H9 (cell line): ENCODE results near the gene FHOD3. TPM values are rescaled to one million over a fixed set of nuclear protein-coding genes. Genes with fewer than 3 reads are reported as not detected.

Experiments used
- DNase-seq: peaks from one replicate; pipeline ENCODE4 v3.0.0-alpha.2; 2017
- H2AFZ ChIP-seq: one replicate; pipeline ENCODE4 v1.6.1; 2013; ENCODE audit warnings: mild to moderate bottlenecking, low read length, control low read depth, moderate library complexity
- H2AK5ac ChIP-seq: 2 replicates; pipeline ENCODE4 v1.6.1; 2013; ENCODE audit warnings: low read length, control low read depth, mixed read lengths; ENCODE audit not compliant: insufficient read length
- H2BK120ac ChIP-seq: one replicate; pipeline ENCODE4 v1.6.1; 2013; ENCODE audit warnings: low read depth, mild to moderate bottlenecking, low read length, control low read depth, inconsistent platforms; ENCODE audit not compliant: poor library complexity, severe bottlenecking
- H2BK12ac ChIP-seq: 2 replicates; pipeline ENCODE4 v1.6.1; 2013; ENCODE audit warnings: low read length, control low read depth, mixed read lengths, low read depth; ENCODE audit not compliant: insufficient read length
- H2BK15ac ChIP-seq: 2 replicates; pipeline ENCODE4 v1.6.1; 2013; ENCODE audit warnings: low read depth, low read length, control low read depth
- H2BK20ac ChIP-seq: one replicate; pipeline ENCODE4 v1.6.1; 2013; ENCODE audit warnings: low read depth, mild to moderate bottlenecking, low read length, control low read depth, inconsistent platforms; ENCODE audit not compliant: poor library complexity, severe bottlenecking
- H2BK5ac ChIP-seq: 2 replicates; pipeline ENCODE4 v1.6.1; 2013; ENCODE audit warnings: low read length, control low read depth, mixed read lengths; ENCODE audit not compliant: insufficient read length
- H3K14ac ChIP-seq: 2 replicates; pipeline ENCODE4 v1.6.1; 2013; ENCODE audit warnings: low read length, control low read depth; ENCODE audit not compliant: insufficient read depth
- H3K18ac ChIP-seq: 2 replicates; pipeline ENCODE4 v1.6.1; 2013; ENCODE audit warnings: low read depth, mild to moderate bottlenecking, mixed read lengths, low read length, control low read depth; ENCODE audit not compliant: insufficient read length
- H3K23ac ChIP-seq: 2 replicates; pipeline ENCODE4 v1.6.1; 2013; ENCODE audit warnings: low read length, control low read depth, mixed read lengths, low read depth; ENCODE audit not compliant: insufficient read length
- H3K23me2 ChIP-seq: 2 replicates; pipeline ENCODE4 v1.6.1; 2013; ENCODE audit warnings: low read depth, mild to moderate bottlenecking, mixed read lengths, low read length, control low read depth; ENCODE audit not compliant: insufficient read length, poor library complexity, severe bottlenecking
- H3K27ac ChIP-seq: 2 replicates; pipeline ENCODE4 v1.5.1; 2013; ENCODE audit warnings: low read length, control low read depth, mixed read lengths, low read depth; ENCODE audit not compliant: insufficient read length
- H3K27me3 ChIP-seq: 2 replicates; pipeline ENCODE4 v1.6.1; 2013; ENCODE audit warnings: low read length, control low read depth, inconsistent platforms; ENCODE audit not compliant: insufficient read depth
- H3K4ac ChIP-seq: 2 replicates; pipeline ENCODE4 v1.6.1; 2013; ENCODE audit warnings: low read depth, mild to moderate bottlenecking, control low read depth, inconsistent platforms, low read length, moderate library complexity
- H3K4me1 ChIP-seq: 2 replicates; pipeline ENCODE4 v1.6.1; 2013; ENCODE audit warnings: low read length, control low read depth, inconsistent platforms; ENCODE audit not compliant: insufficient read depth
- H3K4me2 ChIP-seq: 2 replicates; pipeline ENCODE4 v1.6.1; 2013; ENCODE audit warnings: low read length, control low read depth, mixed read lengths; ENCODE audit not compliant: insufficient read length, insufficient read depth
- H3K56ac ChIP-seq: 2 replicates; pipeline ENCODE4 v1.6.1; 2013; ENCODE audit warnings: low read depth, mild to moderate bottlenecking, mixed read lengths, low read length, control low read depth; ENCODE audit not compliant: insufficient read length
- H3K79me1 ChIP-seq: 2 replicates; pipeline ENCODE4 v1.6.1; 2013; ENCODE audit warnings: low read depth, mild to moderate bottlenecking, moderate library complexity, low read length, control low read depth, inconsistent platforms; ENCODE audit not compliant: insufficient read depth, poor library complexity, severe bottlenecking
- H3K79me2 ChIP-seq: 2 replicates; pipeline ENCODE4 v1.6.1; 2013; ENCODE audit warnings: low read length, control low read depth, inconsistent platforms; ENCODE audit not compliant: insufficient read depth
- H3K9ac ChIP-seq: 2 replicates; pipeline ENCODE4 v1.6.1; 2013; ENCODE audit warnings: low read length, control low read depth, mixed read lengths; ENCODE audit not compliant: insufficient read length; ENCODE audit errors: extremely low read depth
- H3K9me3 ChIP-seq: one replicate; pipeline ENCODE4 v1.6.1; 2013; ENCODE audit warnings: low read depth, low read length, inconsistent platforms; ENCODE audit not compliant: control insufficient read depth
- H3T11ph ChIP-seq: one replicate; pipeline ENCODE4 v1.6.1; 2013; ENCODE audit warnings: mild to moderate bottlenecking, low read length, control low read depth, inconsistent platforms
- H4K20me1 ChIP-seq: one replicate; pipeline ENCODE4 v1.6.1; 2013; ENCODE audit not compliant: control insufficient read depth, insufficient read length, insufficient read depth
- H4K5ac ChIP-seq: 2 replicates; pipeline ENCODE4 v1.6.1; 2013; ENCODE audit warnings: low read depth, mild to moderate bottlenecking, mixed read lengths, low read length, control low read depth; ENCODE audit not compliant: insufficient read length
- H4K8ac ChIP-seq: replicated peaks from 2 replicates; pipeline ENCODE4 v1.6.1; 2013; ENCODE audit warnings: low read length, control low read depth, mixed read lengths, low read depth; ENCODE audit not compliant: insufficient read length
- H4K91ac ChIP-seq: 2 replicates; pipeline ENCODE4 v1.6.1; 2013; ENCODE audit warnings: low read depth, mild to moderate bottlenecking, moderate library complexity, mixed read lengths, low read length, control low read depth; ENCODE audit not compliant: insufficient read length
- H3K27ac Mint-ChIP-seq, 3 experiments: 2 replicates in 2 of 3; 3 replicates in 1 of 3; pipeline ENCODE4 v1.8.0; 2020 to 2021; ENCODE audit warnings: mixed read lengths in 3 of 3, mild to moderate bottlenecking in 1 of 3, moderate library complexity in 1 of 3
- H3K27me3 Mint-ChIP-seq: 2 replicates; pipeline ENCODE4 v1.8.0; 2021; ENCODE audit warnings: low read depth, mild to moderate bottlenecking, moderate library complexity, mixed read lengths
- H3K36me3 Mint-ChIP-seq, 3 experiments: 2 replicates in 2 of 3; 3 replicates in 1 of 3; pipeline ENCODE4 v1.8.0; 2020 to 2021; ENCODE audit warnings: low read depth in 3 of 3, mixed read lengths in 3 of 3; ENCODE audit not compliant: insufficient read depth in 1 of 3
- H3K4me1 Mint-ChIP-seq, 2 experiments: 2 replicates each; pipeline ENCODE4 v1.8.0; 2020; ENCODE audit warnings: mixed read lengths in 2 of 2
- H3K4me3 Mint-ChIP-seq, 2 experiments: 2 replicates in 1 of 2; 3 replicates in 1 of 2; pipeline ENCODE4 v1.8.0; 2020 to 2021; ENCODE audit warnings: mild to moderate bottlenecking in 2 of 2, mixed read lengths in 2 of 2, moderate library complexity in 1 of 2
- H3K9me3 Mint-ChIP-seq, 2 experiments: 2 replicates in 1 of 2; 3 replicates in 1 of 2; pipeline ENCODE4 v1.8.0; 2020; ENCODE audit warnings: mild to moderate bottlenecking in 2 of 2, mixed read lengths in 2 of 2, moderate library complexity in 1 of 2
- CTCF ChIP-seq: fragments of 200-600 bp; sonication (generic); conservative IDR thresholded peaks from 3 replicates; pipeline ENCODE4 v1.8.0; 2021; ENCODE audit warnings: antibody characterized with exemption, mild to moderate bottlenecking
- WGBS: extraction: QIAGEN DNeasy Blood & Tissue Kit; methylation state at CpG from one replicate; pipeline ENCODE4 v1.1.7; 2013; ENCODE audit warnings: missing lambda C conversion rate, low lambda C conversion rate, mixed read lengths; ENCODE audit not compliant: insufficient read length; ENCODE audit errors: extremely low coverage; 5-methylcytosine and 5-hydroxymethylcytosine counted together
- total RNA-seq: library from RNA; stranded (reverse); gene quantifications from 2 replicates; pipeline ENCODE4 v1.2.1, GENCODE V29; 2021

Gene FHOD3
- total RNA-seq, 1 experiment from 2014 or later = 8.0 TPM

DNA sequence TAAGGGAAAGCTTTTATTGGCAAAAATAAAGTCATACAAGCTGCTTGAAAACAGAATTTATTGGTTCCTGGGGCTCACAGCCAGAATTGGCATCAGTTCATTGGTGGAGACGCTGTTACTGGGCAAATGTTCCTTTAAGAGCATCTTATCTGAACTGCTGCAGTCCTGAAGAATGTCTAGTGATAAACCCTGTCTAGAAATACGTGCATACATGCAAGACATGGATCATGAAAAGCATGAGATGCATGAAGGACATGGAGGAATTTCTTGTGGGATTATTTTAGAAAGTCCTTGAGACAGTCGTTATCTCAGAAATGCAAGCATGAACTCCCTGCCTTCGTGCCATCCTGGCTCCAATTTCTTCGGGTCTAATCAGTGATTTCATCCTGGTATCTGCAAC is 32.5 kb upstream of the FHOD3 start:
- WGBS = no CpG with 5 or more reads among the region's 5 CpGs

More for the DNA sequence above, 32.5 kb upstream of the FHOD3 start:
- no peak overlapping the region for H3K14ac ChIP-seq
- no peak overlapping the region for H3K56ac ChIP-seq
- H3K9ac ChIP-seq = no peak overlapping the region
- H2BK12ac ChIP-seq = no peak overlapping the region
- H3K36me3 Mint-ChIP-seq = peaks cover 0 to 8% (median 2%) of the 10 kb centered on the region in 3 experiments; a peak in 4 of 7 replicates
- H3K18ac ChIP-seq = no peak overlapping the region
- no peaks in the 10 kb centered on the region for H3K27me3 ChIP-seq
- no peak overlapping the region for H2BK20ac ChIP-seq
- H2BK15ac ChIP-seq = no peak overlapping the region
- no peaks in the 10 kb centered on the region for H3K27me3 Mint-ChIP-seq
- no peaks in the 10 kb centered on the region for H3K79me2 ChIP-seq
- no peak for DNase-seq
- no peak for TF ChIP-seq CTCF
- H4K20me1 ChIP-seq = no peaks in the 10 kb centered on the region
- H4K8ac ChIP-seq = no peak overlapping the region
- no peak overlapping the region for H2BK120ac ChIP-seq
- H3K4me1 Mint-ChIP-seq = peaks cover 9% of the 10 kb centered on the region in 2 experiments
- no peak overlapping the region for H4K5ac ChIP-seq
- no peaks in the 10 kb centered on the region for H3K4me1 ChIP-seq
- no peak overlapping the region for H3K23ac ChIP-seq
- H2AFZ ChIP-seq = no peak overlapping the region
- no peak overlapping the region for H3K4me3 Mint-ChIP-seq
- no peak overlapping the region for H3K4ac ChIP-seq
- H2BK5ac ChIP-seq = no peak overlapping the region
- no peak overlapping the region for H4K91ac ChIP-seq
- no peak overlapping the region for H2AK5ac ChIP-seq
- H3K9me3 ChIP-seq = no peaks in the 10 kb centered on the region
- no peak overlapping the region for H3K27ac ChIP-seq
- H3K4me2 ChIP-seq = no peak overlapping the region
- no peaks in the 10 kb centered on the region for H3K23me2 ChIP-seq
- H3K9me3 Mint-ChIP-seq = no peaks in the 10 kb centered on the region
- H3T11ph ChIP-seq = no peak overlapping the region
- H3K79me1 ChIP-seq = no peaks in the 10 kb centered on the region
- no peak overlapping the region for H3K27ac Mint-ChIP-seq
